ENCODE measurements around the gene ME3. TPM values are rescaled to one million over a fixed set of nuclear protein-coding genes. Genes with fewer than 3 reads are reported as not detected.

Gene ME3
- total RNA-seq, 2 donors from 2014 or later, result 19.7 to 24.2 TPM

- intact Hi-C loops (cut with DNase I), result no loop called here
- ATAC-seq, result no peak
- no peak for DNase-seq
Observed at GRCh38 chr11:86487671-86488070, 184.7 kb downstream of the ME3 start.

DNA sequence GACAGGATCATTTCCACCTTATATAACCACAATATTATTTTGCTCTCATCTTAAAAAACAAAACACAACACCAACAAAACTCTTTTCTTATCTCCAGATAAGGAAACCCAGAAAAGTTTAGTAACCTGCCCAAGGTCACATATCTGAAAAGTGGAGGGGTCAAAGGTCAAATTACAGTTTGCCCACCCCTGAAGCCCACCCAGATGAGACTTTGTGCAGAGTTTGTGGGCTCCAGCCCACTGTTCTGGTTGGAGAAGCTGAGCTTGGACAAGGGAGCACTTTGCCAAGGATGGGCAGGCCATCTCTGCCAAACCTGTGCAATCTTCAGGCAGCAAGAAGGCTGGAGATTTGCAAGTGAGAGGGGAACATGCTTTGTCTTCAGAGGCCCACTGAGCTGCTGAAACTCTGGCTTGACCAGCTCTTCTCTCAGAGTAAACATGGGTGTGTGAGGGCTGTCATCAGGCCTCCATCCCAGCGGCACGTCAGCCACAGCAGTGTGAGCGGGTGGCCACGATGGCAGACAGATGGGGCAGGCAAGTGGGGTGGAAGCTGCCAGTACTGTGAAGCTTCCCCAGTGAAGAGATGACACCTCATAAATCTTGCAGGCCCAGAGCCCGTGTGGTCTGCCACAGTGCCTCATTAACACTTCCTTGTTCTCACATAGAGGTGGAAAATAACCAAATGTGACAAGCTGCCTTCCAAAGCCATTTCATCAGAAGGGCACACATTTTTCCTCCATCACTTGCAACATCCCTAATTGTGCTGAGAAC is 186.0 kb downstream of the ME3 start:
- intact Hi-C loops (cut with DNase I), result no loop called here
- no peak for DNase-seq
- peak in 1 of 2 donors; percentile 64 for ATAC-seq

- DNase-seq (no peak), ATAC-seq (no peak)
- intact Hi-C loops (cut with DNase I), result no loop called here
Observed at GRCh38 chr11:86484795-86485166, 187.6 kb downstream of the ME3 start.

DNA sequence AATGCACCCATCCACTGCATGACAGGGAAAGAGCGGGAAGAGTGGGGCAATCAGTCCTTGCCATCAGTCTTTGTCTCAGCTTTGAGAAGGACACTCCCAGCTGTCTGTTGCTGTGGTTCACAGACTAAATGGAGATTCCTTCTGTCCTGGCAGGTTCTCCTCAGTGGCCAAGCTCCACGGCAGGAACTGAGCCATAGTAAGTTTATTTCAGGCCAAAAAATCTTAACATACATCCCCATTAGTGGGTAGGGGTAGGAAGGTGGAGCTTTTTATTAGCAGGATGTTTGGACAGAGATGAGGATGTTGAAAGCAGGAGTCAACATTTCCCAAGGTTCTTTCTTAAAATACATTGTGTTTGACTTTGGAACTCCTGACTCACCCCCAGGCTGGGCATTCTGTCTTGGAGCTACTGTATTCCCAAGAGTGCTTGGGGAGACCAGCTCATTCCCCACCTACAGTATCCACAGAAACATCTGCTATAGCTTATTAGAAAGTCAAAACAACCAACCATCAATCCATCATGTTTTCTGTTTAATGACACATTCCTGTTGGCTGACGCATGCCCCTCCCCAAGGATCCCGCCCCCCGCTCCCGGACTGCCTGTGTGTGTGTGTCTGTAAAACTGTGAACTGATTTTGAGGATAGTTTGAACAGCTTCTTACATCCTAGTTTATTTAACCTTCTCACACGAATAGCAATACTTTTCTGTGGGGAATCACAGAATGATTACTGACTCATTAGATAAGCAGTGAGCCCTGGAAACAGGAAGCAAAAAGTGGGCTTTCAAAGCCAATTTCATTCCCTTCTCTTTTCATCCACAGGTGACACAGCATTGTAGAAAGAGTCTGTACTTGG is 188.2 kb downstream of the ME3 start:
- intact Hi-C loops (cut with DNase I), result no loop called here
- DNase-seq (peak; percentile 75), ATAC-seq (peak; percentile 38 to 81)

- ATAC-seq, result peak in 1 of 2 donors; percentile 3
- intact Hi-C loops (cut with DNase I), result no loop called here
Observed at GRCh38 chr11:86483610-86483939, 188.8 kb downstream of the ME3 start.

GRCh38 chr11:86482692-86483091 is 189.7 kb downstream of the ME3 start:
- DNase-seq, result no peak
- ATAC-seq, result peak in 1 of 2 donors; percentile 11
- intact Hi-C loops (cut with DNase I), result no loop called here

More at GRCh38 chr11:86483610-86483939, 188.8 kb downstream of the ME3 start:
- DNase-seq, result no peak

GRCh38 chr11:86481399-86481798 is 191.0 kb downstream of the ME3 start:
- ATAC-seq, result no peak
- no peak for DNase-seq
- intact Hi-C loops (cut with DNase I), result no loop called here

DNA sequence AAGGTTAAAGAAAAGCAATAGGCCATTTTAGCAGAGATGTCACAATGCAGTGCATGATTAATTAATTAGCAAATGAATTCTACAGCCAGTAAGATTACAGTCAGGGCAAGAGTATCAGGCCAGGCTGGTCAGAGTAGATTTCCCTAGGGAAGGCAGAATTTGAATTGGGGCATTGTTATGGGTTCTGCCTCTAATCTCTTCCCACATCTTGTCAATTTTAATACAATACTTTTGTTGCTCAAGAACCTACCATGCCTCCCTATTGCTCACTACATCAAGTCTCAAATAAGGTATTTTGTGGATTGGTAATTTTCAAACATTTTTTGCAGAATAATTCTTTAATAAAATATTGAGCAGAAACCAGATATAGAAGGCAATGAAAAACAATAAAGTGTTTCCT is 194.1 kb downstream of the ME3 start:
- no peak for DNase-seq
- intact Hi-C loops (cut with DNase I), result loop anchor here in 1 of 2 donors (5.0 kb wide), 1 partner anchor 79 kb away; no protein-coding TSS in a partner anchor
- no peak for ATAC-seq

- no peak for DNase-seq
- peak; percentile 35 to 36 for ATAC-seq
- intact Hi-C loops (cut with DNase I), result loop anchor here in 1 of 2 donors (5.0 kb wide), 1 partner anchor 80 kb away; no protein-coding TSS in a partner anchor
Observed at GRCh38 chr11:86477495-86478155, 194.8 kb downstream of the ME3 start.

DNA sequence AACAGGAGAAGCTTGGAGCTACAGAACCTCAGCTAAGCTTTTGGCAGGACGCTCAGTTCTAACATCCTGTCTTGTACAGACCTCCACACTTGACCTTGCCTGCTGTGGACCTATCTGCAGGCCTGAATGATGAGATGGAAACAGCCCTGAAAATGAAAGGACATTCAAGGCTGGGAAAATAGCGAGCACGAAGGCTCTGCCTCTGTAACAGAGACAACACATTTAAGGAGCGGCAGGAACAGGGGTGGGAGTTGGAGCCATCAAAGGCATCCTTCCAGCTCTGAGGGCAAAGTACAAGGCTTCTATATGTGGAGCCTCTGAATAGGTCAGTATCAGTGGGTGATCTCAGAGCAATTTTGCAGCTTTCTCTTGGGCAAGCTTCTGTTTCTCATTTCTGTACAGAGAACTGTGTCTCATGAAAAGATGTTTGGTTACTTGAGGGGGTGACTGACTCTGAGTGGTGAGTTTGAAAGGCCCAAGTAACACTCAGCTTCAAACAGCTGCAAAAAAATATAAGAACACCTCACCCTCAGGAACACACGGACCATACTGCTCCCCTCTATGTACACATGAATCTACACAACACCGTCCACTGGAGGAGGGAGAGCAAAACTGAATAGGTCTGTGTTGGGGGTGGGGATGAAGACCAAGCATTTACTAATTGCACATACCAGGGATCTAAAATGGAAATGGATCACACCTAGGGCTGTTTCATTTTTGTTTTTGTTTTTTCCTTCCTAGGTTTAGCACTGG is 196.1 kb downstream of the ME3 start:
- intact Hi-C loops (cut with DNase I), result loop anchor here in 1 of 2 donors (5.0 kb wide), 1 partner anchor 81 kb away; no protein-coding TSS in a partner anchor
- DNase-seq, result peak; percentile 48

DNA sequence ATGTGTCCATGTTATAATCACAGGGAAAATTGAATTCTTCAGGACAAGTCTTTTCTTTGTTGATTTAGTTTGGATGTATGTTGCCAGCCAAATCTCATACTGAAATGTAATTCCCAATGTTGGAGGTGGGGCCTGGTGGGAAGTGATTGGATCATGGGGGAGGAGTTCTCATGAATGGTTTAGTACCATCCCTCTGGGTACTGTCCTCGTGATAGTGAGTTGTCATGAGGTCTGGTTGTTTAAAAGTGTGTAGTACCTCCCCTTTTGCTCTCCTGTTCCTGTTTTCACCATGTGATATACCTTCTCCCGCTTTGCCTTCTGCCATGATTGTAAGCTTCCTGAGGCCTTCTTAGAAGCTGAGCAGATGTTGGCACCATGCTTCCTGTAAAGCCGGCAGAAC is 197.4 kb downstream of the ME3 start:
- ATAC-seq (no peak), DNase-seq (no peak)
- intact Hi-C loops (cut with DNase I), result loop anchor here in 1 of 2 donors (5.0 kb wide), 1 partner anchor 82 kb away; no protein-coding TSS in a partner anchor

More for the DNA sequence above, 196.1 kb downstream of the ME3 start:
- peak; percentile 60 to 62 for ATAC-seq

DNA sequence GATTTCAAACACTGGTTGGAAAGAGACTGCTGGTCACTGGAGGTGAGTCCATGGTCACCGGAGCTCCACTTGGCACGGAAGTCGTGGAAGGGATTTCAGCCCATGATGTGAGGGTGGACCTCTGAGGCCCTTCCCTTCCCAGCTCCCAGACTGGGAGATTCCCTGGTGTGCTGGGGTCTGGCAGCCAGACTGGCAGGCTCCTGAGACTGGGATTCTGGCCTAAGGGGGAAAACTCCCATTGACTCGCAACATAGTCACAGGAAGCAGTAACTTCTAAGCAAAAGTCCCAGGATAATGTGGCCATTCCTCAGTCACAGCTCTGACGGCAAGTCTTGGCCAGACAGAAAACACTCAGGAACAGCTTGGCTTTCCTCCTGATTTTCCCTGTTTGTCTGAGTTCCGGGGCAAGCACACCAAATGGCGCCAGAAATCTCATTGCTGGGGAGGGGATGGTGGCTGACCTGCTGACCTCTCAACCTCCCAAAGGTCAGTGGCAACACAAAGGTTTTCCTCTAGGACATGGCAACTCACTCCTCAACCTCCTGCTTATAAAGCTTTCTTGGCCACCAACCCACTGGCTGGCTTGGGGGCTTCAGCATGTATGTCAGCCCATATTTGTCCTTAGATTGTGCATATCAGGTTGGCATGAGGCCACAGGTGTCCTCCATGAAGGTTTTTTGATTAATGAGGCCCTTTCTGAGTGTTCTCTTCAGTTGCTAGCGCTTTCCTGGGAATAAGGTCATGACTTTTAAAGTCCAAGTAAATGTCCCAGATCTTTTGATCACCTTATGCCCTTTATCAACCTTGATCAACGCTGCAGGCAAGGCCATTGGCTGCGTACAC is 198.2 kb downstream of the ME3 start:
- ATAC-seq, result peak; percentile 62 to 81
- intact Hi-C loops (cut with DNase I), result no loop called here

GRCh38 chr11:86469491-86470388 is 202.7 kb downstream of the ME3 start:
- ATAC-seq (peak; percentile 47 to 64), DNase-seq (peak; percentile 42)
- intact Hi-C loops (cut with DNase I), result no loop called here

More for the DNA sequence above, 198.2 kb downstream of the ME3 start:
- DNase-seq, result peak; percentile 77

- DNase-seq (no peak), ATAC-seq (no peak)
- intact Hi-C loops (cut with DNase I), result no loop called here
Observed at GRCh38 chr11:86468169-86468568, 204.2 kb downstream of the ME3 start.

GRCh38 chr11:86464509-86465221 is 207.8 kb downstream of the ME3 start:
- DNase-seq (no peak), ATAC-seq (no peak)
- intact Hi-C loops (cut with DNase I), result loop anchor here in 1 of 2 donors (5.0 kb wide), 1 partner anchor 143 kb away; no protein-coding TSS in a partner anchor

GRCh38 chr11:86463955-86464354 is 208.5 kb downstream of the ME3 start:
- intact Hi-C loops (cut with DNase I), result loop anchor here in 1 of 2 donors (5.0 kb wide), 1 partner anchor 143 kb away; no protein-coding TSS in a partner anchor
- ATAC-seq, result no peak

More at GRCh38 chr11:86463955-86464354, 208.5 kb downstream of the ME3 start:
- no peak for DNase-seq
